GM12872 (cell line): ENCODE results near the gene FBXL20.

ENCODE experiments used
- TF ChIP-seq, protein P1 (sequence below): IDR thresholded peaks from 3 replicates; pipeline ENCODE4 v1.5.1; 2011; ENCODE audit warnings: low read depth, mild to moderate bottlenecking, low read length, moderate library complexity; ENCODE audit not compliant: insufficient read depth

The FBXL20 gene

GRCh38 chr17:39244600-39245570, 156.5 kb downstream of the FBXL20 start:
- TF ChIP-seq, protein P1, sequence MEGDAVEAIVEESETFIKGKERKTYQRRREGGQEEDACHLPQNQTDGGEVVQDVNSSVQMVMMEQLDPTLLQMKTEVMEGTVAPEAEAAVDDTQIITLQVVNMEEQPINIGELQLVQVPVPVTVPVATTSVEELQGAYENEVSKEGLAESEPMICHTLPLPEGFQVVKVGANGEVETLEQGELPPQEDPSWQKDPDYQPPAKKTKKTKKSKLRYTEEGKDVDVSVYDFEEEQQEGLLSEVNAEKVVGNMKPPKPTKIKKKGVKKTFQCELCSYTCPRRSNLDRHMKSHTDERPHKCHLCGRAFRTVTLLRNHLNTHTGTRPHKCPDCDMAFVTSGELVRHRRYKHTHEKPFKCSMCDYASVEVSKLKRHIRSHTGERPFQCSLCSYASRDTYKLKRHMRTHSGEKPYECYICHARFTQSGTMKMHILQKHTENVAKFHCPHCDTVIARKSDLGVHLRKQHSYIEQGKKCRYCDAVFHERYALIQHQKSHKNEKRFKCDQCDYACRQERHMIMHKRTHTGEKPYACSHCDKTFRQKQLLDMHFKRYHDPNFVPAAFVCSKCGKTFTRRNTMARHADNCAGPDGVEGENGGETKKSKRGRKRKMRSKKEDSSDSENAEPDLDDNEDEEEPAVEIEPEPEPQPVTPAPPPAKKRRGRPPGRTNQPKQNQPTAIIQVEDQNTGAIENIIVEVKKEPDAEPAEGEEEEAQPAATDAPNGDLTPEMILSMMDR: peak; percentile 97

- TF ChIP-seq, protein P1: 0 out of 3 replicates have a peak, but pooled peaks have one; percentile 2
These were observed 157.3 kb downstream of the FBXL20 start for GRCh38 chr17:39244016-39244599.

DNA sequence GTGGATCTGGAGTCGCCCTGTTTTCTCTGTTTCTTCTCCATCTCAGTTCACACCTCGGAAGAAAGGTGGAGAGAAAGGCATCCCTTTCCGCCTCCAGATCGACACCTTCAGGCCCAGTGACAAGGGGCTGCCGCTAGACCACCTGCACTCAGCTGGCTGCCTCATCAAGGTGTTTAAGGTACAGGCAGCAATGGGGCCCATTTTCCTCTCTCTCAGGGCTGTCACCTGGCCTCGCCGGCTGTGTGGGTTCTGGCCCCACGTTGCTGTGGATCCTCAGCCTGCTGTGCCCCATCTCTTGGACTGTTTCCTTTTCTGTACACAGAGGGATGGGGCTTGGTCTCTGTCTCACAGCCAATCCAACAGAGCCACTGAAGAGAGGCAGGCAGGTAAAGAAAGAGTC, 158.3 kb downstream of the FBXL20 start:
- TF ChIP-seq, protein P1: no peak

DNA sequence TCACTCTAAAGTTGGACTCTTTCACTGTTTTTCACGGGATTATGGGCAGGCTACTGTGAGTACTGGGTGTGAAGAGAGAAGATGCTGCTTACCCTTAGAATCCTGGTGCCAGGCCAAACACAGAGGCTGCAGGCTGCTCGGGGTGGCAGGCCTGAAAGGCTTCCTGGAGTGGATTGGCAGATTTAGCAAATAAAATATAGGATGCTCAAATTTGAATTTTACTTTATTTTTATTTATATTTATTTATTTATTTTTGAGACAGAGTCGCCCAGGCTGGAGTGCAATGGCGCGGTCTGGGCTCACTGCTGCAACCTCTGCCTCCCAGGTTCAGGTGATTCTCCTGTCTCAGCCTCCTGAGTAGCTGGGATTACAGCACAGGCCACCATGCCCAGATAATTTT, 160.8 kb downstream of the FBXL20 start:
- TF ChIP-seq, protein P1: no peak

GRCh38 chr17:39239640-39240314, 161.6 kb downstream of the FBXL20 start:
- TF ChIP-seq, protein P1: peak; percentile 85

DNA sequence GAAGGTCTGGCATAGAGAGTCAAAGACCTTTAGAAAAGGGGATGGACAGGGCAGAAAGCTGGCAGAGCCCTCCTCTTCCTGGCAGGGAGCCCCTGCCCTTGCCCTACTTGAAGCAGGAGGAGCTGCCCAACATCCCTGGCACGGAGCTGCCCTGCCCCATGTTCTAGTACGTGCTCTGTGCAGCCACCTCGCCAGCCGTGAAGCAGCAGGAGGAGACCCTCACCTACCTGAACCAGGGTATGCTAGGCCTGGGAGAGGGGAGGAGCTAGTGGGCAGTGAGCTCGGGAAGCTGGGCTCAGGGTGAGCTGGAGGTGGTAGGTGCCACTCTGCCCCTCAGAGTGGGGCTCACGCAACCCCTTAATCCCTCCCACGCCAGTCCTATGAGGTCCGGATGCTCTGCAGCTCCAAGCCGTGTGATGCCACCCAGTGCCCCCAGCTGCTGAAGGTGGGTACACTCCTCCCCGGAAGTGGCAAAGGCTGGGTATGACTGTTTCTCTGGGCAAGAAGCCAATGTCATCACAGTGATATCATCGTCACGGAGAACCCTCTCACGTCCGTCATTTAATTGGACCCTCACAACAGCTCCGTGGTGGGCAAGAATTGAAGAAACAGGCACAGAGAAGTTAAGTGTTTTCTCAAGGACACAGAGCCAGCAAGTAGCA, 163.0 kb downstream of the FBXL20 start:
- TF ChIP-seq, protein P1: no peak
